HG03060 (cell line): ENCODE data around the gene CLDN6.
A peak's percentile ranks its signal among the peaks of the same experiment; 100 is the strongest.

Experiments
- ATAC-seq: cut with Tn5 transposase; IDR thresholded peaks from one replicate; pipeline ENCODE4 v1.9.1; 2021; ENCODE audit warnings: low read depth, moderate number of reproducible peaks; ENCODE audit not compliant: unreplicated experiment

The CLDN6 gene

DNA sequence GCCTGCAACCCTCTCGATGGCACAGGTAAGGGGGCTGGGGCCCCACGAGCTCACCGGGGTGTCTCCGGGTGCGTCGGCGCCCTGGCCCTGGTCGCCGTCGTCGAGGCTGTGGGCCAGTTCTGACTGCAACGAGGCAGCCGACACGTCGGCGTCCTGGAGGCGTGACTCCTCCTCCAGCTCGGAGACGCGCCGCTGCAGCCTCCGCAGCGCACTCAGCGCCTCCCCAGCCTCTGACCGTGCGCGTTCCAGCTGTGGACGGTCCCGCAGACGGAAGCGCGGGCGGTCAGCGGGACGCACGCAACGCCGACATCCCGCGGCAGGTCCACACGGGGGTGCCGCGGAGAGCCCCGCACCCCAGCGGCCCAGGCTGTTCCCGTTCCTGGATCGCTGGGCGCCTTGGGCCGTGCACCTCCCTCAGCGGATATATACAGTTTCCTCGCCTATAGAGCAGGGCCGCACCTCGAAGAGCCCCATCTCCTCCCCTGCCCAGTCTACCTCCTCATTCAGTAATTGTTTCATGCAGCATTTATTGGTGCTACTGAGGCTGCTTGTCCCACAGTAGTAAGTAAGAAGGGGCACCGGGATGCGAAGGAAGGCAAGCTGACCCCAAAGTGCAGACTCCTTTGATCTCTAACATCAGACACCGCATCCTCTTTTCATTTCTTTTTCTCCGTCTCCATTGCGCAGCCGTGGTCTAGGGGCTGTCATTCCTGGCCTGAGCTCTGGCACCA lies 11.7 kb upstream of the CLDN6 start:
- no peak for ATAC-seq

- ATAC-seq: no peak
These were observed 10.8 kb upstream of the CLDN6 start for GRCh38 chr16:3028716-3029319.

GRCh38 chr16:3027983-3028715 lies 10.2 kb upstream of the CLDN6 start:
- no peak for ATAC-seq

GRCh38 chr16:3027489-3027795 lies 9.5 kb upstream of the CLDN6 start:
- ATAC-seq: no peak

DNA sequence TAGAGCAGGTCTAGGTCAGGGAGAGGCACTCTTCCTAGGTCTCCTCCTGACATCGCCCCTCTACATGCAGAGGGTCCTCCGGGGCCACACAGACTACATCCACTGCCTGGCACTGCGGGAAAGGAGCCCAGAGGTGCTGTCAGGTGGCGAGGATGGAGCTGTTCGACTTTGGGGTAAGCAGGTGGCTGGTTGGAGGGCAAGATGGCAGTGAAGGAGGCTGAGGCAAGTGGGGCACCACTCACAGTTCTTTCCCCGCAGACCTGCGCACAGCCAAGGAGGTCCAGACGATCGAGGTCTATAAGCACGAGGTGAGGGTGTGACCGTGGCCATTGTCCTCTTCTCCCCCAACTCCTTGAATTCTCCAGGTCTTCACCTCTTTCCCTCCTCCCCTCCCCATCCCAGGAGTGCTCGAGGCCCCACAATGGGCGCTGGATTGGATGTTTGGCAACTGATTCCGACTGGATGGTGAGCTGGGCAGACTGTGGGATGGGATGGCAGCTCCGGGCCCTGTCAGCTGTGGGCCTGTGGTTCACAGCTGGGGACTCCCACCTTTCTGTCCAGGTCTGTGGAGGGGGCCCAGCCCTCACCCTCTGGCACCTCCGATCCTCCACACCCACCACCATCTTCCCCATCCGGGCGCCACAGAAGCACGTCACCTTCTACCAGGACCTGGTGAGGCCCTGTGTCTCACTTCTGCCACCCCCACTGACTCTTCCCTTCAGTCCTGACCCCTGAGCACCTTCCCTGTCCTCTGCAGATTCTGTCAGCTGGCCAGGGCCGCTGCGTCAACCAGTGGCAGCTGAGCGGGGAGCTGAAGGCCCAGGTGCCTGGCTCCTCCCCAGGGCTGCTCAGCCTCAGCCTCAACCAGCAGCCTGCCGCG lies 8.9 kb upstream of the CLDN6 start:
- ATAC-seq: no peak

DNA sequence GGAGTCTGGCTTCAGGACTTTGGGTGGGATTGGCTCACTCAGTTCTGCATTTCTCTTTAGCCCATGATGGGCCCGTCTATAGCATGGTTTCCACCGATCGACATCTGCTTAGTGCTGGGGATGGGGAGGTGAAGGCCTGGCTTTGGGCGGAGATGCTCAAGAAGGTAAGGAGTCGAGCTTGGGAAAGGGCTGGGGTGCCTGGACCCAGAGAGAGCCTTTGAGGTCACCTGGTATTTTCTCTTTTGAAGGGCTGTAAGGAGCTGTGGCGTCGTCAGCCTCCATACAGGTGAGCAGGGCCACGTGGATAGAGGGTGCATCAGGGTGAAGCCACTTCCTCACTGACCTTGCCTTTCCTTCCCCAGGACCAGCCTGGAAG lies 8.0 kb upstream of the CLDN6 start:
- ATAC-seq: no peak

GRCh38 chr16:3025032-3026002 lies 7.3 kb upstream of the CLDN6 start:
- no peak for ATAC-seq

DNA sequence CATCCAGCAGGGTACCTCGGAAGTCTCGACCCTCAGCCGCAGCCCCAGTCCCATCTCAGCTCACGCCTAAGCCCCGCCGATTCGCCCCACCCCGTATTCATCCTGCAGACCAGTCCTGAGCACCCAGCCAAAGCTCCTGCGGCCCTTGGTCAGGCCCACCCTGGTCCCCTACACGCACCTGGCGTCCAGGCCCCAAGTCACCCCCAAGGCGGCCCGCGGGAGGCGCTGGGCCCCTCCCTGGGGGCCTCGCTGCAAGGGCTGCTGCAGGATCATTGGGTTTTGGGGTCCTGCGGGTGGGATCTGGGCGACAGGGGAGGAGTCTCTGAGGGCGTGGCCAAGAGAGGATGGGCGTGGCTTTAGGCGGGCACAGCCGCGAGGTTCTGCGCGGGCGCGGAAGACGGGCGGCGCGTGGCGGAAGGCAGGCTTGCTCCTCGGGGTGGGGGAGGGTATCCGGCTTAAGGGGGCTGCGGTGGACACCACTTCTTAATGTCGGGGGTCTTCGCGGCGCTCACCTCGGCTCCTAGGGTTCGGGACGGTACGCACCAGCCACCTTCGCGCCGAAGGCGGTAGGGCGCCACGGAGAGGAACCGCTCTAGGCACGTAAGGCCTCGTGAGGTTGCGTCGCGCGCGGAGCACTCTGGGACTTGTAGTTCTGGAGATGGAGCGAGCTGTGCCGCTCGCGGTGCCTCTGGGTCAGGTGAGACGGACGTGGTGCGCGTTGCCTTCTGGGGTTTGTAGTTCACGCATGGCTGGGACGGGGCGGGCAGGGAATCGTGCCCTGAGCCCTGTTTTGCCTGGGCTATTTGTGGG lies 5.9 kb upstream of the CLDN6 start, which contains the start of the genes HCFC1R1 and THOC6:
Gene HCFC1R1 (minus strand): TSS at position 274 of the 810 bp plus-strand sequence. CDS start 1 bp downstream, at position 273.
Gene THOC6 (plus strand): TSS at position 367 of the 810 bp plus-strand sequence. CDS start 292 bp downstream, at position 659.
- ATAC-seq: peak; percentile 56

DNA sequence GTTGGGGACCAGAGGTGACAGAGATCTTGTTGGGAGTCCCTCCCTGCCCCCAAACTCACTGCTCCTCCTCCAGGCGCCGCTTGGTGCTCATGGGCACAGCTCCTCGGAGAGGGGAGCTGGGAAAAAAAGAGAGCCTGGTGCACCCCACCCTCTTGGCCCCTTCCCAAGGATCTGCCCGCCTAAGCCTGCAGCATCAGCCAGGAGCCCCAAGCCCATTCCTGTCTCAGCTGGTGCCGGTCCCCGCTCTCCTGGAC lies 5.4 kb upstream of the CLDN6 start:
- no peak for ATAC-seq

DNA sequence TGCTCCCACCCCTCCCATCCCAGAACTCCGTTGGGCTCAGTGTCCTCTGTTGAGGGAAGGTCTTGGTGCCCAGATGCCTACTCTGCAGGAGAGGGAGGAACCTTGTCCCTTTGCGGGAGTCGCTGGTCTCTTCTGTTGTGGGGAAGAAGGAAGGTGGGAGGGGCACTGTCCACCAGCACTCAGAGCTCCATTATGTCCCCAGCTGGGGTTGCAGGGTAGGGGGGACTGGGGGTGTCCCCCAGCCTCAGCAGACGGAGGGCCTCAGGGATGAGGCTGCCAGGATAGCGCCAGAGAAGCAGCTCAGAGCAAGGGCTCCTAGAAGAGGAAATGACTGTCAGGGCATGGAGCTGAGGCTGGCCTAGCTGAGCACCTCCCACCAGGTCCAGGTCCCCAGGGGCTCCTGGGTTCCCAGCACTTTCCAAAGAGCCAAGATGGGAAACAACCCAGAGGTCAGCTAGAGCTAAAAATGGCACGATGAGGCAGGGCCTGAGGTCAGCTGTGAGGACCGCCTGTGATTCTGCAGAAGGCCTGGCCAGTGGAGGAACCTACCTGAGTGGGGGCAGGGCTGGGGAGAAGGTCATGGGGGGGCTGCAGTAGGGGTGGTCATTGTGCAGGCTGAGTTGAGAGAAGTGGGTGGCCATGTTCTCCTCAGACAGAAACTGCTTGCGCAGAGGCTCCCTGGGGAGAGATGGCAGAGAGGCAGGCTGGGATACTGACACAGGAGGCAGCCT lies 4.9 kb upstream of the CLDN6 start:
- no peak for ATAC-seq

GRCh38 chr16:3022208-3022683 lies 4.3 kb upstream of the CLDN6 start:
- no peak for ATAC-seq

DNA sequence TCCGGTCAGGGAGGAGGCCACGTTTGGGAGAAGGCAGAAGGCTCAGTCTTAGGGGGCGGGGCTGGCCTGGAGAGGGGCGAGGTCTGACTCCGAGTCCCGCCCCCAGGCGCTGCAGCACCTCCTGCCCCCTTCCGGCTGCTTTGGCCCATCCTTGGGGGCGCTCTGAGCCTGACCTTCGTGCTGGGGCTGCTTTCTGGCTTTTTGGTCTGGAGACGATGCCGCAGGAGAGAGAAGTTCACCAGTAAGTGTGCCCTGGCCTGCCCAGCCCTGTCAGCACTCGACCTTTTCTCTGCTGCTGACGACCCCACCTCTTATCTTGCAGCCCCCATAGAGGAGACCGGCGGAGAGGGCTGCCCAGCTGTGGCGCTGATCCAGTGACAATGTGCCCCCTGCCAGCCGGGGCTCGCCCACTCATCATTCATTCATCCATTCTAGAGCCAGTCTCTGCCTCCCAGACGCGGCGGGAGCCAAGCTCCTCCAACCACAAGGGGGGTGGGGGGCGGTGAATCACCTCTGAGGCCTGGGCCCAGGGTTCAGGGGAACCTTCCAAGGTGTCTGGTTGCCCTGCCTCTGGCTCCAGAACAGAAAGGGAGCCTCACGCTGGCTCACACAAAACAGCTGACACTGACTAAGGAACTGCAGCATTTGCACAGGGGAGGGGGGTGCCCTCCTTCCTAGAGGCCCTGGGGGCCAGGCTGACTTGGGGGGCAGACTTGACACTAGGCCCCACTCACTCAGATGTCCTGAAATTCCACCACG lies 3.6 kb upstream of the CLDN6 start:
- no peak for ATAC-seq

DNA sequence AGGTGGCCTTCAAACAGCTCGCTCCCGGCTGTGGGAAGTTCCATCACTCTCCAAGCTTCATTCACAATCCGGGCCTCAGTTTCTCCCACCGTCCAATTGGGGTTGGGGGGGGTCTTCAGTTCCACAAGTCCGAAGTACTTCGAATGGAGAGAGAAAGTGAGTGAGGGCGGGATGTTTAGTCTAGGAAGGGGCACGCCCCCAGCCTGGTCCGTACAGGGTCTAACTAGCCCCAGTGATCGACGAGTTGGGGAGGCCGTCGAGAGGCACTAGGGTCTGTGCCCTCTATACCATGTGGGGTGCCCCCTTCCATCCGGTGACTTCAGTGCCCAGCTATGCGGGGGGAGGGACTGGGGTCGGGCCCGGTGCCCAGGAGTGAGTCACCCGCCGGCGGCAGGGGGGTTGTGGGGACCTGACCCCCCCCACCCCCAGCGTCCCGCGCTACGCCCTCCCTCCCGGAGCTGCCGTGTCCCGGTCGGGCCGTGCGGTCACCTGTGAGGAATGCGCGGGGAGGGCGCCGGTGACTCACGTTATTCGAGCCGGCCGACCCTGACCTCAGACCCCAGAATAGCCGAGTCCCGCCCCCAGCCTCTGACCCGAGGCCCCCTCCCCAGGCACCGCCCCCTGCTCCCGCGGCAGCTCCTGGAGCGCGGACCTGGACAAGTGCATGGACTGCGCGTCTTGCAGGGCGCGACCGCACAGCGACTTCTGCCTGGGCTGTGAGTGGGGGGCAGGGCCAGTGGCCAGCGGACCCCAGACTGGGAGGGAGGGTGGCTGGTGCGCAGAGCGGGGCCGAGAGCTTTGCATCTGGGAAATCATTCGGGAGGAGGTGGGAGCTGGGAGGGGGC lies 2.8 kb upstream of the CLDN6 start:
- ATAC-seq: no peak

- no peak for ATAC-seq
These were observed 2.2 kb upstream of the CLDN6 start, which contains the start of gene TNFRSF12A for GRCh38 chr16:3020247-3020603. TNFRSF12A (plus strand) TSS chr16:3020368; CDS start chr16:3020398, 30 bp downstream.

DNA sequence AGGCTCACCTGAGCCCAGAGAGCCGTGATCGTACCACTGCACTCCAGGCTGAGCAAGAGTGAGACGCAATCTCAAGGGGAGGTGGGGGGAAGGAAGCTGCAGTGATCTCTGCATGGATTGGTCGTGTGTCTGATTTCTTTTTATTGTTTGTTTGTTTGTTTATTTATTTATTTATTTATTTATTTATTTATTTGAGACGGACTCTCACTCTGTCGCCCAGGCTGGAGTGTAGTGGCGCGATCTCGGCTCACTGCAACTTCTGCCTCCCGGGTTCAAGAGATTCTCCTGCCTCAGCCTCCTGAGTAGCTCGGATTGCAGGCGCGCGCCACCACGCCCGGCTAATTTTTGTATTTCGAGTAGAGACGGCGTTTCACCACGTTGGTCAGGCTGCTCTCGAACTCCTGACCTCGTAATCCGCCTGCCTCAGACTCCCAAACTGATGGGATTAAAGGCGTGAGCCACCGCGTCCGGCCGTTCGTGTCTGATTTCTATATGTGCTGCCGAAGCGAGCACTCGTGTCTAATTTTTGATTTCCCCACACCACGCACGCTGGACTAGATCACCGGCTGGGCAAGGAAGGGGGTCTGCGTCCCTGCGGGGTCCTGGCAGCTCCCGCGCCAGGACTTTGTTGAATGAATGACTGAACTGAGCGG lies 1.7 kb upstream of the CLDN6 start:
- ATAC-seq: no peak

- no peak for ATAC-seq
These were observed 639 bp downstream of the CLDN6 start for GRCh38 chr16:3017344-3017743.
